Stimulated activated naive CD8-positive, alpha-beta T cell treated with anti-CD3 and anti-CD28 coated beads, Interleukin-15, Interleukin-2, amounts not matched to agents 100 ng/mL and 50 ng/mL, for 24 hours (primary cell): ENCODE data around the gene GNAQ.
"Not testable (repeated sequence)": the region's sequence is repeated elsewhere in the genome, so short reads cannot be mapped to it uniquely, and the experiment has no call there.

ENCODE experiments used
- H3K27ac Mint-ChIP-seq: one replicate; pipeline ENCODE4 v1.8.0; 2021; ENCODE audit warnings: mild to moderate bottlenecking, mixed read lengths
- H3K27me3 Mint-ChIP-seq: one replicate; pipeline ENCODE4 v1.8.0; 2021; ENCODE audit warnings: mixed read lengths
- H3K36me3 Mint-ChIP-seq: one replicate; pipeline ENCODE4 v1.8.0; 2021; ENCODE audit warnings: low read depth, mixed read lengths
- H3K4me1 Mint-ChIP-seq: one replicate; pipeline ENCODE4 v1.8.0; 2021; ENCODE audit warnings: low read depth, mixed read lengths
- H3K4me3 Mint-ChIP-seq: one replicate; pipeline ENCODE4 v1.8.0; 2021; ENCODE audit warnings: mild to moderate bottlenecking, mixed read lengths
- H3K9me3 Mint-ChIP-seq: one replicate; pipeline ENCODE4 v1.8.0; 2021; ENCODE audit warnings: mixed read lengths

Gene GNAQ

DNA sequence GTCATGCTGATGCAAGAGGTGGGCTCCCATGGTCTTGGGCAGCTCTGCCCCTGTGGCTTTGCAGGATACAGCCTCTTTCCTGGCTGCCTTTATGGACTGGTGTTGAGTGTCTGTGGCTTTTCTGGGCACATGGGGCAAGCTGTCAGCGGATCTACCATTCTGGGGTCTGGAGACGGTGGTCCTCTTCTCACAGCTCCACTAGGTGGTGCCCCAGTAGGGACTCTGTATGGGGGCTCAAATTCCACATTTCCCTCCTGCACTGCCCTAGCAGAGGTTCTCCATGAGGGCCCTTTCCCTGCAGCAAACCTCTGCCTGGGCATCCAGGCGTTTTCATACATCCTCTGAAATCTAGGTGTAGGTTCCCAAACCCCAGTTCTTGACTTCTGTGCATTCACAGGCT is 340.9 kb downstream of the GNAQ start:
- not testable (repeated sequence) for H3K4me3 Mint-ChIP-seq, H3K4me1 Mint-ChIP-seq, H3K36me3 Mint-ChIP-seq, H3K9me3 Mint-ChIP-seq, H3K27ac Mint-ChIP-seq, H3K27me3 Mint-ChIP-seq

GRCh38 chr9:77690119-77690518 is 341.5 kb downstream of the GNAQ start:
- not testable (repeated sequence) for H3K27me3 Mint-ChIP-seq, H3K9me3 Mint-ChIP-seq, H3K27ac Mint-ChIP-seq, H3K36me3 Mint-ChIP-seq, H3K4me3 Mint-ChIP-seq, H3K4me1 Mint-ChIP-seq

GRCh38 chr9:77687737-77688136 is 343.9 kb downstream of the GNAQ start:
- H3K4me3 Mint-ChIP-seq, H3K36me3 Mint-ChIP-seq, H3K27ac Mint-ChIP-seq, H3K27me3 Mint-ChIP-seq, H3K4me1 Mint-ChIP-seq, H3K9me3 Mint-ChIP-seq: not testable (repeated sequence)

DNA sequence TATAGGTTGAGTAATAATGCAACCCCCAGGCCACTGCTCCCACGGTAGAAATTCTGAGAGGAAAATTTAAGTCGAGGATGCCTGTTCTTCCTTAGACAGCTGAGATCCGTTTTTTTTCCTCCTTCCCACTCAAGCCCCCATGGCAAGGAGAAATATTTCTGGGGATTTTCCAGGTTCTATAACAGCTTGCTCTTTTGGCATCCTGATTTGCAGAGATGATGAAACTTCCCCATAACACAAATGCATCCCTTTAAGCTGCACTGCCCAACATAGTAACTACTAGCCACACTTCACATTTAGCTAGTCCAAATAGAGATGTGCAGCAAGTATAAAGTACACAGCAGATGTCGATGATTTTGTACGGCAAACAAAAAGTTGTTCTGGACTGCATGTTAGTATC is 351.0 kb downstream of the GNAQ start:
- Mint-ChIP-seq H3K27ac (no peak overlapping the region), H3K4me3 (no peak overlapping the region), H3K9me3 (no peaks in the 10 kb centered on the region), H3K4me1 (no peaks in the 10 kb centered on the region), H3K36me3 (no peaks in the 10 kb centered on the region), H3K27me3 (no peaks in the 10 kb centered on the region)

DNA sequence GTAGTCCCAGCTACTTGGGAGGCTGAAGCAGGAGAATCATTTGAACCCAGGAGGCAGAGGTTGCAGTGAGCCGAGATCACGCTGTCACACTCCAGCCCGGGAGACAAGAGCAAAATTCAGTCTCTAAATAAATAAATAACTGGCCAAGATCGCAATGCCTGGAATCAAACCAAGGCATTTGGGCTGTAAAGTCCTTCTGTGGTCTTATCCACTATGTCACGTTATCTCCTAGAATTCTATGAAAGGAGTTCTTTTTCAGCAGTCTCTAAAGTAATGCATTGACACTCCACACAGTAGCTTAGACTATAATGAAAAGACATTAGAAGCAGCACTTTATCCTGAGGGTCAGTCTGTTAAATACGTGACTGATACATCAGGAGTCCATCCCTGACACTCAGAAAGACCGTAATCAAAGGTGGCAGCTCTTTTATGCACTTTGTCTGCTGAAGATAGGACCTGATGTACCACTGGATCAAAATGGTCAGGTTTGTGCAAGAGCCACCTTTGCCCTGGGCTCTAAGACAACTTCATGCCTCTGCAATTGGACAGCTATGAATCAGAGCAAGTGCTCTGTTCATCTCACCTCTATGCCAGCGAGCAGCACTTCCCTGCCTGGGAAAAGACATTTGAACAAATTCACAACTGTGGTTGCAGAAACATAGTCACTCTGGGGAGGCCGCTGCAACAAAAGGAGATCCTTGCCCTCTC is 351.8 kb downstream of the GNAQ start:
- no peaks in the 10 kb centered on the region for H3K36me3 Mint-ChIP-seq
- no peak overlapping the region for H3K4me3 Mint-ChIP-seq
- H3K27me3 Mint-ChIP-seq = no peaks in the 10 kb centered on the region
- H3K9me3 Mint-ChIP-seq = no peaks in the 10 kb centered on the region
- no peak overlapping the region for H3K27ac Mint-ChIP-seq
- H3K4me1 Mint-ChIP-seq = no peaks in the 10 kb centered on the region

DNA sequence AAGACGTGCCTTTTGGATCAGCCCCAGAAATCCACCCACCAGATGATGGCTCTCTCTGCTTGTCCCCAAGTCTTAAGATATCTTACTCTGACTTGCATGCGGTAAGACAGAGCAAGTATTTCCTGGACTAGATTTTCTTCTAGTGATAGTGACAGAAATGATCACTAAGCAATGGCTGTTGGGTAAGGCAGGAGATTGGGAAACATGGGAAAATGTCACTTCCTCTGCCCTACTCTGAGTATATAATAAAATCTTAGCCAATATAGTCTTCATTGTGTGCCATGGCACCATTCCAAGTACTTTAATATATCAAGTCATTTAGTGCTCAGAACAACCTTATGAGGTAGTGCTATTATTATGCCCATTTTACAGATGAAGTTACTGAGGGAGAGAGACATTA is 352.5 kb downstream of the GNAQ start:
- H3K36me3 Mint-ChIP-seq = no peaks in the 10 kb centered on the region
- H3K4me1 Mint-ChIP-seq = no peaks in the 10 kb centered on the region
- H3K27ac Mint-ChIP-seq = no peak overlapping the region
- no peaks in the 10 kb centered on the region for H3K9me3 Mint-ChIP-seq
- H3K27me3 Mint-ChIP-seq = no peaks in the 10 kb centered on the region
- no peak overlapping the region for H3K4me3 Mint-ChIP-seq

DNA sequence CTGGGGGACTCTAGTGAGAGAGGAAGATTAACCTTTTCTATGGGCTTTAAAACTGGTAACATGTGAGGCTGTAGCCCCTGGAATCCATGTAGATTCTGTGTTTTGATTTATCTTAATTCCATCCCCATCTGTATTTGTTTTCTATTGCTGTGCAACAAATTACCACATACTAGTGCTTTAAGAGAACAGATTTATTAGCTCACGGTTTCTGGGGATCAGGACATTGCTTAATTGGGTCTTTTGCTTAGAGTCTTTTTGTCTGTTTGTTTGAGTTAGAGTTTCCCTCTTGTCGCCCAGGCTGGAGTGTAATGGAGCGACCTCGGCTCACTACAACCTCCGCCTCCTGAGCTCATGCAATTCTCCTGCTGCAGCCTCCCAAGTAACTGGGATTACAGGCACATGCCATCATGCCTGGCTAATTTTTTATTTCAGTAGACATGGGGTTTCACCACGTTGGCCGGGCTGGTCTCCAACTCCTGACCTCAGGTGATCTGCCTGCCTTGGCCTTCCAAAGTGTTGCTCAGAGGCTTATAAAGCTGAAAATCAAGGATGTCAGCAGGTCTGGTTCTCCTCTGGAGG is 353.6 kb downstream of the GNAQ start:
- no peaks in the 10 kb centered on the region for H3K9me3 Mint-ChIP-seq
- no peaks in the 10 kb centered on the region for H3K27me3 Mint-ChIP-seq
- H3K4me1 Mint-ChIP-seq = no peaks in the 10 kb centered on the region
- no peak overlapping the region for H3K4me3 Mint-ChIP-seq
- H3K36me3 Mint-ChIP-seq = no peaks in the 10 kb centered on the region
- H3K27ac Mint-ChIP-seq = no peak overlapping the region

DNA sequence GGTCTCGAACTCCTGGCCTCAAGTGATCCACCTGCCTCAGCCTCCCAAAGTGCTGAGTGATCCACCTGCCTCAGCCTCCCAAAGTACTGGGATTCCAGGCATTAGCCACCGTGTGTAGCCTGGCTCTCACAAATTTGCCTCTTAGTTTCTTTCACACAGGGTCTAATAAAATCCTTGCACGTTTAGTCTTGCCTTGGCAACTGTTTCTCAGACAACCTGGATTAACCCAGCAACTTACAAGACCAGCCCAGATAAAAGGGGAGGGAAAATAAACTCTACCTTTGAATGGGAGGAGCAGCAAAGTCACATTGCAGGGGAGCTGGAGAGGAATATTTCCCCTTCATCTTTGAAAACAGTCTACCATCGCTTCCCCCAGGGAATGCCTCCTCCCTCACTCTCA is 354.2 kb downstream of the GNAQ start:
- no peaks in the 10 kb centered on the region for H3K27me3 Mint-ChIP-seq
- no peaks in the 10 kb centered on the region for H3K9me3 Mint-ChIP-seq
- no peak overlapping the region for H3K27ac Mint-ChIP-seq
- no peak overlapping the region for H3K4me3 Mint-ChIP-seq
- H3K4me1 Mint-ChIP-seq = no peaks in the 10 kb centered on the region
- no peaks in the 10 kb centered on the region for H3K36me3 Mint-ChIP-seq

GRCh38 chr9:77673941-77674791 is 357.4 kb downstream of the GNAQ start:
- no peaks in the 10 kb centered on the region for H3K36me3 Mint-ChIP-seq
- H3K4me3 Mint-ChIP-seq = no peak overlapping the region
- H3K27ac Mint-ChIP-seq = no peak overlapping the region
- no peaks in the 10 kb centered on the region for H3K4me1 Mint-ChIP-seq
- no peaks in the 10 kb centered on the region for H3K27me3 Mint-ChIP-seq
- no peaks in the 10 kb centered on the region for H3K9me3 Mint-ChIP-seq

- Mint-ChIP-seq H3K9me3 (no peaks in the 10 kb centered on the region), H3K36me3 (no peaks in the 10 kb centered on the region), H3K4me1 (no peaks in the 10 kb centered on the region), H3K27ac (no peak overlapping the region), H3K4me3 (no peak overlapping the region), H3K27me3 (no peaks in the 10 kb centered on the region)
These were observed 359.4 kb downstream of the GNAQ start for GRCh38 chr9:77672183-77672582.

- no peaks in the 10 kb centered on the region for H3K4me1 Mint-ChIP-seq
- H3K27ac Mint-ChIP-seq = no peak overlapping the region
- no peaks in the 10 kb centered on the region for H3K27me3 Mint-ChIP-seq
- H3K9me3 Mint-ChIP-seq = no peaks in the 10 kb centered on the region
- H3K4me3 Mint-ChIP-seq = no peak overlapping the region
- no peaks in the 10 kb centered on the region for H3K36me3 Mint-ChIP-seq
These were observed 364.5 kb downstream of the GNAQ start for GRCh38 chr9:77667151-77667550.
